Measurements from ENCODE around the gene SRXN1. TPM values are rescaled to one million over a fixed set of nuclear protein-coding genes. Genes with fewer than 3 reads are reported as not detected.

Gene SRXN1
- total RNA-seq, 2 experiments from 2014 or later = 1.2 to 1.4 TPM

DNA sequence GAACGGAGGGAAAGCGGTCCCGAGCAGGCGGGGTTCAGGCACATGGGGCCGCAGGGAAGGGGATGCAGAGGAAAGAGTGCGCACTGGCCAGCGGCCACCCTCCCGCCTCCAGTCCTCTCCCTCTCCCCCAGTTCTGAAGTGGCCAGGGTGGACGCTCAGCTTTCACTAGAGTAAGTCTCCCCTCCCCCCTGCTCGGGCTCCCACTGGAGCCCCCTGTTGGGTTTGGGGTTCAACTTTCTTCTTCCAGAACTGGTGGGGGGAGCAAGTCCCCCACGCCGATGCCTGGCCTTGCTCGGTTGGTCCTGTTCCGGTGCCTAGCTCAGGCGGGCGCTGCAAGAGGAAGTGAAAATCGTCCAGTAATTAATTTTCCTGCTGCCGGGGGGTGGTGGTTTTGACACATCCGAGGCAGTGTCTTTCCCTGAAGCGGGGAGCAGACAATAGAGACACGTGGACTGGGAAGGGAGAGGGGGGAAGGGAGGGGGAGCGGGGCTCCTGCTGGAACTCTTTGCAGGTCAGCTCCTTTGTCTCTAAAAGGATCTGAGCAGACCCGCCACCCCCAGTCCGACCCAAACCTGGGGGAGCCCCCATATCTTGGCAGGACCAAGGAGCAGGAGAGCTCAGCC is 23.4 kb upstream of the SRXN1 start:
- CTCF ChIA-PET = no interaction called here
- Mint-ChIP-seq H3K27me3 (peaks cover 86% of the 10 kb centered on the region), H3K4me3 (no peak overlapping the region), H3K4me1 (ENCODE audit: low read depth) (peaks cover 6% of the 10 kb centered on the region), H3K36me3 (ENCODE audit: low read depth) (no peaks in the 10 kb centered on the region), H3K9me3 (no peaks in the 10 kb centered on the region), H3K27ac (no peak overlapping the region)
- H3K4me1 ChIP-seq (ENCODE audit: insufficient read depth, low read length) = peaks cover 15% of the 10 kb centered on the region
- no peaks in the 10 kb centered on the region for H3K36me3 ChIP-seq (ENCODE audit: insufficient read depth, low read length)
- H3K4me3 ChIP-seq (ENCODE audit: low read length) = no peak overlapping the region
- no peak overlapping the region for H3K27ac ChIP-seq (ENCODE audit: low read depth in 1 of 2, low read length in 2 of 2)
- ATAC-seq (ENCODE audit: poor library complexity) = no peak
- H3K9me3 ChIP-seq (ENCODE audit: control insufficient read depth in 1 of 2, insufficient read depth in 1 of 2, low read length in 2 of 2) = peaks cover 0 to 30% of the 10 kb centered on the region in 2 experiments
- DNase-seq = peak in 1 of 14 experiments; percentile 19
- no peak for TF ChIP-seq CTCF (IDR thresholded peaks at IDR 0.05)
- POLR2A ChIA-PET = no interaction called here
- peaks cover 70 to 79% of the 10 kb centered on the region in 2 experiments for H3K27me3 ChIP-seq (ENCODE audit: control insufficient read depth in 1 of 2, insufficient read depth in 2 of 2, low read length in 2 of 2)
- intact Hi-C loops (cut with DNase I, micrococcal nuclease) = no loop called here

GRCh38 chr20:675453-676314 is 22.7 kb upstream of the SRXN1 start, which contains the start of gene SCRT2:
TSS of gene SCRT2 (minus strand) at chr20:675802. CDS start at chr20:675601, 201 bp downstream.
- Mint-ChIP-seq H3K36me3 (ENCODE audit: low read depth) (no peaks in the 10 kb centered on the region), H3K27ac (no peak within 1 kb of the TSS), H3K9me3 (no peaks in the 10 kb centered on the region), H3K4me1 (ENCODE audit: low read depth) (peaks cover 6% of the 10 kb centered on the region), H3K27me3 (peaks cover 86% of the 10 kb centered on the region), H3K4me3 (no peak within 1 kb of the TSS)
- H3K4me1 ChIP-seq (ENCODE audit: insufficient read depth, low read length) = peaks cover 15% of the 10 kb centered on the region
- peaks cover 0 to 30% of the 10 kb centered on the region in 2 experiments for H3K9me3 ChIP-seq (ENCODE audit: control insufficient read depth in 1 of 2, insufficient read depth in 1 of 2, low read length in 2 of 2)
- peaks cover 66 to 84% of the 10 kb centered on the region in 2 experiments for H3K27me3 ChIP-seq (ENCODE audit: control insufficient read depth in 1 of 2, insufficient read depth in 2 of 2, low read length in 2 of 2)
- intact Hi-C loops (cut with DNase I, micrococcal nuclease) = no loop called here
- POLR2A ChIA-PET = no interaction called here
- no peak within 1 kb of the TSS for H3K4me3 ChIP-seq (ENCODE audit: low read length)
- peak; percentile 28 to 83 (median 58) for DNase-seq
- no peaks in the 10 kb centered on the region for H3K36me3 ChIP-seq (ENCODE audit: insufficient read depth, low read length)
- TF ChIP-seq CTCF (IDR thresholded peaks at IDR 0.05) = no peak
- CTCF ChIA-PET = no interaction called here
- ATAC-seq (ENCODE audit: poor library complexity) = peak; percentile 84
- H3K27ac ChIP-seq (ENCODE audit: low read depth in 1 of 2, low read length in 2 of 2) = no peak within 1 kb of the TSS

DNA sequence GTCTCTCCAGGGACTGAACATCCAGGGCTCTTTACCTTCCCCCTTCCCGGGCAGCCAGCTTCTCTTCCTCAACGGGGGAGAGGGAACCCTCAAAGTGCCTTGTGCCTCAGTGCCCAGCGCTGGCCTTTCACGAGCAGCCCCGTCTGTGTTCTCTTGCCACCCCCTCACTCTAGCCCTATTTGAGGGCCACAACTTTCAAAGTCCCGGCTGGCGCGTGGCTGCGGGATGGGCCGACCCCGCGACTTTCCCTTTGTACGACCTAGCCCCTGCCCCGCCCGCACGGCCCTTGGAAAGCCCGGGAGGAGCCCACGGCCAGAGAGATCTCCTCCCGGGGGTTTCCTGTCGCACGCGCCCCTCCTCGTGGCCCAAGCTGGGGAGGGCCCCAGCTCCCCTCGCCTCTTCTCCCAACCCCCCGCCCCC is 22.0 kb upstream of the SRXN1 start:
- H3K27me3 ChIP-seq (ENCODE audit: control insufficient read depth in 1 of 2, insufficient read depth in 2 of 2, low read length in 2 of 2) = peaks cover 69 to 84% of the 10 kb centered on the region in 2 experiments
- no peaks in the 10 kb centered on the region for H3K36me3 Mint-ChIP-seq (ENCODE audit: low read depth)
- H3K4me3 Mint-ChIP-seq = no peak overlapping the region
- H3K27me3 Mint-ChIP-seq = peaks cover 90% of the 10 kb centered on the region
- no peak overlapping the region for H3K4me3 ChIP-seq (ENCODE audit: low read length)
- H3K36me3 ChIP-seq (ENCODE audit: insufficient read depth, low read length) = no peaks in the 10 kb centered on the region
- no peak overlapping the region for H3K27ac Mint-ChIP-seq
- H3K9me3 ChIP-seq (ENCODE audit: control insufficient read depth in 1 of 2, insufficient read depth in 1 of 2, low read length in 2 of 2) = peaks cover 0 to 30% of the 10 kb centered on the region in 2 experiments
- ATAC-seq (ENCODE audit: poor library complexity) = no peak
- H3K9me3 Mint-ChIP-seq = no peaks in the 10 kb centered on the region
- no peak for TF ChIP-seq CTCF (IDR thresholded peaks at IDR 0.05)
- H3K27ac ChIP-seq (ENCODE audit: low read depth in 1 of 2, low read length in 2 of 2) = no peak overlapping the region
- CTCF ChIA-PET = no interaction called here
- no peak for DNase-seq
- H3K4me1 ChIP-seq (ENCODE audit: insufficient read depth, low read length) = peaks cover 15% of the 10 kb centered on the region
- intact Hi-C loops (cut with DNase I, micrococcal nuclease) = no loop called here
- H3K4me1 Mint-ChIP-seq (ENCODE audit: low read depth) = peaks cover 6% of the 10 kb centered on the region
- POLR2A ChIA-PET = no interaction called here

Data from CD4-positive, alpha-beta T cell (primary cell).